SK-N-SH treated with all-trans-retinoic acid at 6 μM for 48 hours (cell line): ENCODE data around the gene FIGLA.

Experiments
- ARNTL ChIP-seq: fragments of 450-650 bp; formaldehyde crosslinking; IDR thresholded peaks from 2 replicates; pipeline ENCODE4 v1.5.0; 2020; ENCODE audit warnings: low read depth, mild to moderate bottlenecking, moderate library complexity, borderline replicate concordance
- CSDC2 ChIP-seq: fragments of 250-450 bp; sonication (Bioruptor Pico); IDR thresholded peaks from 2 replicates; pipeline ENCODE4 v1.5.0; 2020; ENCODE audit warnings: mild to moderate bottlenecking, moderate library complexity
- CSRNP3 ChIP-seq: fragments of 250-450 bp; sonication (Bioruptor Pico); IDR thresholded peaks from 2 replicates; pipeline ENCODE4 v1.5.1; 2021; ENCODE audit warnings: mild to moderate bottlenecking, moderate library complexity
- SNAI2 ChIP-seq: fragments of 250-450 bp; sonication (Bioruptor Pico); IDR thresholded peaks from 2 replicates; pipeline ENCODE4 v1.5.0; 2020; ENCODE audit warnings: mild to moderate bottlenecking, moderate library complexity
- TOX ChIP-seq: fragments of 250-450 bp; sonication (Bioruptor Pico); IDR thresholded peaks from 2 replicates; pipeline ENCODE4 v1.8.0; 2021; ENCODE audit warnings: mild to moderate bottlenecking, moderate library complexity, borderline replicate concordance

The FIGLA gene

GRCh38 chr2:70728128-70728527 lies 62.3 kb downstream of the FIGLA start (continued):
- no peak for TF ChIP-seq ARNTL (CRISPR knock-in tag)
- TF ChIP-seq CSDC2 (CRISPR knock-in tag) = no peak
- TF ChIP-seq CSRNP3 (CRISPR knock-in tag) = no peak
- TF ChIP-seq TOX (CRISPR knock-in tag) = no peak
- TF ChIP-seq SNAI2 = no peak
- TF ChIP-seq, all 23 proteins: peak for 0
